Measurements from ENCODE around the gene CFI.
"Not testable (repeated sequence)": the region's sequence is repeated elsewhere in the genome, so short reads cannot be mapped to it uniquely, and the experiment has no call there.

CFI gene

GRCh38 chr4:109795059-109795458 is 6.7 kb downstream of the CFI start:
- DNase-seq = no peak

- no peak for DNase-seq
Measured at GRCh38 chr4:109787807-109788206, 14.0 kb downstream of the CFI start.

GRCh38 chr4:109786846-109787245 is 15.0 kb downstream of the CFI start:
- DNase-seq = no peak

GRCh38 chr4:109782092-109782491 is 19.7 kb downstream of the CFI start:
- not testable (repeated sequence) for DNase-seq

- no peak for DNase-seq
Measured at GRCh38 chr4:109764789-109765402, 36.9 kb downstream of the CFI start.

GRCh38 chr4:109764376-109764775 is 37.4 kb downstream of the CFI start:
- DNase-seq = no peak

- DNase-seq = no peak
Measured at GRCh38 chr4:109760682-109761081, 41.1 kb downstream of the CFI start.

GRCh38 chr4:109755656-109756055 is 46.1 kb downstream of the CFI start:
- DNase-seq = no peak

GRCh38 chr4:109754093-109754857 is 47.5 kb downstream of the CFI start:
- DNase-seq = no peak

- DNase-seq = no peak
Measured at GRCh38 chr4:109752525-109752924, 49.3 kb downstream of the CFI start.

- DNase-seq = no peak
Measured at GRCh38 chr4:109751852-109752251, 49.9 kb downstream of the CFI start.

GRCh38 chr4:109750652-109751244 is 51.1 kb downstream of the CFI start:
- no peak for DNase-seq

- DNase-seq = no peak
Measured at GRCh38 chr4:109749388-109750082, 52.3 kb downstream of the CFI start.

GRCh38 chr4:109748114-109748513 is 53.7 kb downstream of the CFI start:
- no peak for DNase-seq

GRCh38 chr4:109746728-109747127 is 55.1 kb downstream of the CFI start:
- no peak for DNase-seq

GRCh38 chr4:109745830-109746229 is 56.0 kb downstream of the CFI start:
- no peak for DNase-seq

GRCh38 chr4:109739547-109739946 is 62.3 kb downstream of the CFI start:
- DNase-seq = no peak

GRCh38 chr4:109738104-109738872 is 63.5 kb downstream of the CFI start:
- no peak for DNase-seq

- DNase-seq = no peak
Measured at GRCh38 chr4:109735566-109736365, 66.0 kb downstream of the CFI start.

- no peak for DNase-seq
Measured at GRCh38 chr4:109733728-109734127, 68.1 kb downstream of the CFI start.

- DNase-seq = no peak
Measured at GRCh38 chr4:109730619-109731545, 70.9 kb downstream of the CFI start.

Measured in activated naive CD4-positive, alpha-beta T cell treated with Interleukin-2 at 50 U/mL for 16 hours (primary cell).